Peyer's patch (tissue), 4 donors: Measurements from ENCODE around the gene CLHC1. TPM values are rescaled to one million over a fixed set of nuclear protein-coding genes. Genes with fewer than 3 reads are reported as not detected.
"Not testable (repeated sequence)": the region's sequence is repeated elsewhere in the genome, so short reads cannot be mapped to it uniquely, and the experiment has no call there.

Experiments
- DNase-seq, 3 donors: peaks; one replicate each; pipeline ENCODE4 v3.0.0-alpha.2; 2017 to 2019
- H3K27ac ChIP-seq, 4 donors: fragments of 200-600 bp; sonication (generic); one replicate each; pipeline ENCODE4 v1.5.1; 2016 to 2019
- H3K27me3 ChIP-seq, 2 donors: fragments of 200-600 bp; sonication (generic); one replicate each; pipeline ENCODE4 v1.5.1; 2019
- H3K36me3 ChIP-seq, 3 donors: fragments of 200-600 bp; sonication (generic); one replicate each; pipeline ENCODE4 v1.5.1; 2016 to 2019
- H3K4me1 ChIP-seq, 4 donors: fragments of 200-600 bp; sonication (generic); one replicate each; pipeline ENCODE4 v1.5.1; 2016 to 2019
- H3K4me3 ChIP-seq, 4 donors: fragments of 200-600 bp; sonication (generic); 1 replicate in 3 of 4; 2 replicates in 1 of 4; pipeline ENCODE4 v1.5.1; 2016 to 2019; ENCODE audit warnings: mild to moderate bottlenecking in 1 of 4
- H3K9me3 ChIP-seq, 4 donors: fragments of 200-600 bp; sonication (generic); one replicate each; pipeline ENCODE4 v1.5.1; 2016 to 2019; ENCODE audit warnings: mild to moderate bottlenecking in 1 of 4
- POLR2A ChIP-seq, 2 donors: fragments of 450-650 bp; IDR thresholded peaks; one replicate each; pipeline ENCODE4 v1.5.1; 2017; ENCODE audit warnings: antibody characterized with exemption in 2 of 2, mild to moderate bottlenecking in 2 of 2, moderate library complexity in 2 of 2
- total RNA-seq, 4 donors: library from RNA; depleted of rRNA; stranded (reverse); fragments of >200 nt; gene quantifications; one replicate each; pipeline ENCODE4 v1.1.0, GENCODE V29; 2016
- TF ChIP-seq, protein P1 (sequence below), 6 experiments: fragments of 450-650 bp in 4 of 6; fragments of 200-600 bp in 2 of 6; sonication (generic) in 1 of 6; IDR thresholded peaks; one replicate each; pipeline ENCODE4 v1.5.1; 2017 to 2019; ENCODE audit warnings: antibody characterized with exemption in 6 of 6, mild to moderate bottlenecking in 3 of 6, moderate library complexity in 1 of 6

Gene CLHC1
- total RNA-seq, 4 donors from 2014 or later = 1.9 to 15.3 (median 8.1) TPM

DNA sequence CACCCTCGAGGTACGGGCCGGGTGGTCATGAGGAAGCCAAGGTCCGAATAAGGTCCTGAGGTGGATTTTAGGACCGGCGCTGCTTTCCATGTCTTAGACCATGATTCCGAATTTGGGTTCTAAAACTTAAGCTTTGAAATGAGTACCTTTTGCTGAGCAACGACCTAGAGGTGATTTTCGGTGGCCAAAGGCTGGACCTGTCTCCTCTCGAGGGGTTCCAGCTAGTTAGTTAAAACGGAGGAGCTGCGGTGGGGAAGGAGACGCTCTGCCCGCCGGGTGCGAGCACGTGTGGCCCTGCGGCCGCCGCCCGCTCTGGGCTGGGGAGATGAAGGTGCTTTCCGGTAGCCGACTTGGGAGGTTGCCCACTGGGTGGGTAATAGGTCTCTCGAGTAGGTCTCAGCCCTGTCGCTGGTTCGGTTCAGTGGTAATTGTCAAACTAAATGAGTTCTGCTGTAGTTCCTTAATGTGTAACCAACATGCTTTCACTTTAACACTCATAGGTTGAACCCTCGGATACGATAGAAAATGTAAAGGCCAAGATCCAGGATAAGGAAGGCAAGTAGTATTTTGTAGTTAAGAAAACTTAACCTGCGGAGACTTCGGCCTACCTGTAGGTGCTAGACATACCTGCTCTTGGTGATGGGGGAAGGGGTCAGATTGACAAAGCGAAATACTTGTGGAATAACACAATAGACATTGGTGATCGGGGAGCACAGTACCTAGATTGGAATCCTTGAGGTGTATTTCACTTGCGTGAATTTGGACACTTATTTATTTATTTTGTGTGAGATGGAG is 967 bp upstream of the CLHC1 start:
- H3K36me3 ChIP-seq = peaks cover 0 to 36% (median 0%) of the 10 kb centered on the region in 3 donors
- no peaks in the 10 kb centered on the region for H3K27me3 ChIP-seq
- no peak for TF ChIP-seq POLR2A (IDR thresholded peaks at IDR 0.05)
- TF ChIP-seq, protein P1, sequence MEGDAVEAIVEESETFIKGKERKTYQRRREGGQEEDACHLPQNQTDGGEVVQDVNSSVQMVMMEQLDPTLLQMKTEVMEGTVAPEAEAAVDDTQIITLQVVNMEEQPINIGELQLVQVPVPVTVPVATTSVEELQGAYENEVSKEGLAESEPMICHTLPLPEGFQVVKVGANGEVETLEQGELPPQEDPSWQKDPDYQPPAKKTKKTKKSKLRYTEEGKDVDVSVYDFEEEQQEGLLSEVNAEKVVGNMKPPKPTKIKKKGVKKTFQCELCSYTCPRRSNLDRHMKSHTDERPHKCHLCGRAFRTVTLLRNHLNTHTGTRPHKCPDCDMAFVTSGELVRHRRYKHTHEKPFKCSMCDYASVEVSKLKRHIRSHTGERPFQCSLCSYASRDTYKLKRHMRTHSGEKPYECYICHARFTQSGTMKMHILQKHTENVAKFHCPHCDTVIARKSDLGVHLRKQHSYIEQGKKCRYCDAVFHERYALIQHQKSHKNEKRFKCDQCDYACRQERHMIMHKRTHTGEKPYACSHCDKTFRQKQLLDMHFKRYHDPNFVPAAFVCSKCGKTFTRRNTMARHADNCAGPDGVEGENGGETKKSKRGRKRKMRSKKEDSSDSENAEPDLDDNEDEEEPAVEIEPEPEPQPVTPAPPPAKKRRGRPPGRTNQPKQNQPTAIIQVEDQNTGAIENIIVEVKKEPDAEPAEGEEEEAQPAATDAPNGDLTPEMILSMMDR (IDR thresholded peaks at IDR 0.05) = no peak
- H3K9me3 ChIP-seq = no peaks in the 10 kb centered on the region
- peak in 2 of 3 donors; percentile 61 to 66 for DNase-seq
- H3K27ac ChIP-seq = peak overlapping the region; percentile 83 to 93 (median 91)
- peak overlapping the region; percentile 70 to 96 (median 78) for H3K4me3 ChIP-seq
- peaks cover 0 to 13% (median 4%) of the 10 kb centered on the region in 4 donors for H3K4me1 ChIP-seq

DNA sequence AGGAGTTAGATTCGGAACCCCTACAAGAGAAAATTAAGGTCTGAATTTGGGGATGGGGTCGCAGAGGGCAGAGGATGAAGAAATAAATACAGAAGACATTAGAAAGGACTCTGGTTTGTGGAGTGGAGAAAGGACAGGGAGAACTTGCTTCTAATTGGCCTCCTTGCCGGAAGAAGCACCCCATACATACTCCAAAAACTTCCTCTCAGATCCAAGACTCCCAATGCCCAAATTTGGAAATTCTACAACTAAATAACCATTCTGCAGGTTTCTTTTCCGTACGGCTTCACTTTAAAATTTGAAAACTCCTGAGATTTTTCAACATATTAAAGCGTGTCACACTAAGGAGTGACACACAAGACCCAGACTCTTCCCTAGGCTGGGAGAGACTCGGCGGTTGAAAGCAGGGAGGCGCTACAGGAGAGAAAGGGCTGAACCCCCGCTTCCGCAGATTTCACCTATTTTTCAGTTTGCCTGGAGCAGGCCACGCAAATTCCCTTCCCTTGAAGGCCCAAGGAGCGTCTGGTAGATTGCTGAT is 478 bp downstream of the CLHC1 start:
- H3K27ac ChIP-seq = peak overlapping the region; percentile 83 to 93 (median 91)
- H3K36me3 ChIP-seq = peaks cover 0 to 28% (median 0%) of the 10 kb centered on the region in 3 donors
- no peak for DNase-seq
- no peak for TF ChIP-seq POLR2A (IDR thresholded peaks at IDR 0.05)
- TF ChIP-seq, protein P1 (IDR thresholded peaks at IDR 0.05) = peak in 1 of 6 experiments; percentile 8
- no peaks in the 10 kb centered on the region for H3K27me3 ChIP-seq
- H3K9me3 ChIP-seq = no peaks in the 10 kb centered on the region
- H3K4me1 ChIP-seq = peaks cover 0 to 13% (median 4%) of the 10 kb centered on the region in 4 donors
- peak overlapping the region; percentile 70 to 96 (median 78) for H3K4me3 ChIP-seq

DNA sequence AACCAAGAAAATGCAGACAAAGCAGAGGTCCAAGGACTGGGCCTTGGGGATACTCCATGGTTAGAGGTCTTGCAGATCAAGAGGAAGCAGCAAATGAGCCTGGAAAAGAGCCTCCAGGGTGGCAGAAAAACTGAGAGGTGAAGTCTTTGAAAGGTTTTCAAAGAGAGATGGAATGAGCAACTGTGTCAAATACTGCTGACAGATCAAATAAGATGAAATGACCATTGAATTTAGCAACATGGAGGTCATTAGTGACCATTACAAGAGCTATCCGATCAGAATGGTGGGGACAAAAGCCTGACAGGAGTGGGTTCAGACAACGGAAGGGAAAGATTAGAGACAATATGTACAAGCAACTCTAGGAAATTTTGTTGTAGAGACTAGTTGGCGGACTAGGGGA is 1.5 kb downstream of the CLHC1 start:
- H3K4me1 ChIP-seq = peaks cover 0 to 13% (median 4%) of the 10 kb centered on the region in 4 donors
- TF ChIP-seq, protein P1 (IDR thresholded peaks at IDR 0.05) = no peak
- TF ChIP-seq POLR2A (IDR thresholded peaks at IDR 0.05) = no peak
- no peak for DNase-seq
- no peak overlapping the region for H3K27ac ChIP-seq
- H3K27me3 ChIP-seq = no peaks in the 10 kb centered on the region
- H3K36me3 ChIP-seq = peaks cover 0 to 17% (median 0%) of the 10 kb centered on the region in 3 donors
- H3K4me3 ChIP-seq = no peak overlapping the region
- no peaks in the 10 kb centered on the region for H3K9me3 ChIP-seq

DNA sequence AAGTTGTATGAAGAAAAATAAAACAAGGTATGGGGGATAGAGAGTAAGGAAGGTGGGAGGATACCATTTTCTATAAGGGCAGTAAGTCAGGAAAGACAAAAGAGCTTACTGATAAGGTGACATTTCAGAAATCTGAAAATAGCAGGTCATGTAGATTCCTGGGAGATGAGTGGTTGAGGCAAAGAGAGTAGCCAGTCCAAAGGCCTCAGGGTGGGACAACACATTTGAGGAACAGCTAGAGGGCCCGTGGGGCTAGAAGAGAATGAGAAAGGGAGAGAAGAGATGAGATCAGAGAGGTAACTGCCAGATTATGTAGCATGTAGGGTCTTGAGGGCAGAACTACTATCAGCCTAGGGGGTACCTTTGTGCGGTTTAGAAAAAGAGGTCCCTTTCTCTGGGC is 2.9 kb downstream of the CLHC1 start:
- H3K9me3 ChIP-seq = no peaks in the 10 kb centered on the region
- no peaks in the 10 kb centered on the region for H3K27me3 ChIP-seq
- DNase-seq = no peak
- H3K4me3 ChIP-seq = no peak overlapping the region
- TF ChIP-seq POLR2A (IDR thresholded peaks at IDR 0.05) = no peak
- TF ChIP-seq, protein P1 (IDR thresholded peaks at IDR 0.05) = no peak
- peak overlapping the region in 1 of 4 donors; percentile 27 for H3K27ac ChIP-seq
- H3K36me3 ChIP-seq = peaks cover 0 to 4% (median 0%) of the 10 kb centered on the region in 3 donors
- H3K4me1 ChIP-seq = peaks cover 0 to 9% (median 4%) of the 10 kb centered on the region in 4 donors

DNA sequence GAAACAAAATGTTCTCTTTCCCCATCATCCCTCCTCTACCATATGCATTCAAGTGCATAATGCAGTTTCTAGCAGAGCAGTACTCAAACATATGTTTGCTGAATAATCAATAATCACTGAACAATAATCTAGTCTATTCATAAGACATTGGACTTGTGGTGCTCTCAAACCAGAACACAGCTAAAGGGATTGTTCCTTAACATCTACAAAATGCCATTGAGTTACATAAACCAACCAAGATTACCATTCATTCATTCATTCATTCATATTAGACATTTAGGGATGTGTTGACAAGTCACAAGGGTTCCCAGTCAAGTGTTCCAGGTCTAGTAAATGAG is 3.9 kb downstream of the CLHC1 start:
- Histone ChIP-seq H3K4me1 (no peaks in the 10 kb centered on the region), H3K27me3 (no peaks in the 10 kb centered on the region), H3K36me3 (no peaks in the 10 kb centered on the region), H3K4me3 (no peak overlapping the region), H3K27ac (peak overlapping the region; percentile 45 to 66 (median 58)), H3K9me3 (no peaks in the 10 kb centered on the region)
- TF ChIP-seq, protein P1 (IDR thresholded peaks at IDR 0.05) = no peak
- no peak for TF ChIP-seq POLR2A (IDR thresholded peaks at IDR 0.05)
- no peak for DNase-seq

GRCh38 chr2:55227437-55228225 is 4.5 kb downstream of the CLHC1 start:
- H3K27me3 ChIP-seq, H3K9me3 ChIP-seq, DNase-seq, H3K4me1 ChIP-seq, H3K36me3 ChIP-seq: not testable (repeated sequence)
- Histone ChIP-seq H3K4me3 (peak overlapping the region in 1 of 4 donors; percentile 15), H3K27ac (peak overlapping the region; percentile 45 to 66 (median 57))
